OCI-LY7 (cell line): ENCODE results near the gene RNF157. TPM values are rescaled to one million over a fixed set of nuclear protein-coding genes. Genes with fewer than 3 reads are reported as not detected.

ENCODE experiments used
- BruUV-seq: library from RNA; stranded (reverse); fragments of 400-500 nt; replicated peaks from 2 replicates; lab custom pipeline; 2021; lab: Mats Ljungman, UMichigan
- CTCF ChIA-PET: fragments of 300-600 bp; sonication (Branson Sonifier 250); formaldehyde crosslinking; loops from one replicate; lab custom pipeline; 2022; ENCODE audit warnings: antibody characterized with exemption; ENCODE audit not compliant: unreplicated experiment; lab: Charles Lee
- POLR2A ChIA-PET: fragments of 300-600 bp; sonication (Branson Sonifier 250); formaldehyde crosslinking; loops from one replicate; lab custom pipeline; 2022; ENCODE audit warnings: antibody characterized with exemption; lab: Charles Lee
- DNase-seq: peaks from one replicate; pipeline ENCODE4 v3.0.0-alpha.2; 2015; ENCODE audit warnings: low spot score
- H2AFZ ChIP-seq: fragments of 200-600 bp; sonication (generic), shearing (Covaris generic); 2 replicates; pipeline ENCODE4 v1.6.1; 2014; ENCODE audit warnings: mild to moderate bottlenecking, antibody characterized with exemption, low read length, moderate library complexity
- H3K27ac ChIP-seq: fragments of 200-600 bp; sonication (generic); 2 replicates; pipeline ENCODE4 v1.5.1; 2014; ENCODE audit warnings: mixed run types, low read depth, mild to moderate bottlenecking, moderate library complexity, low read length, inconsistent platforms; ENCODE audit not compliant: poor library complexity, severe bottlenecking
- H3K36me3 ChIP-seq: fragments of 200-600 bp; sonication (generic); 2 replicates; pipeline ENCODE4 v1.6.1; 2014; ENCODE audit warnings: mild to moderate bottlenecking, antibody characterized with exemption, low read length, moderate library complexity, mixed read lengths; ENCODE audit not compliant: insufficient read depth
- H3K4me1 ChIP-seq: fragments of 200-600 bp; sonication (generic); 2 replicates; pipeline ENCODE4 v1.5.1; 2014; ENCODE audit warnings: mild to moderate bottlenecking, low read length; ENCODE audit not compliant: insufficient read depth, poor library complexity, severe bottlenecking
- H3K4me2 ChIP-seq: fragments of 200-600 bp; sonication (generic); 2 replicates; pipeline ENCODE4 v1.6.1; 2014; ENCODE audit warnings: mild to moderate bottlenecking, low read length
- H3K4me3 ChIP-seq: fragments of 200-600 bp; sonication (generic); 2 replicates; pipeline ENCODE4 v1.5.1; 2014; ENCODE audit warnings: mild to moderate bottlenecking, low read depth, low read length; ENCODE audit not compliant: poor library complexity, severe bottlenecking
- H3K79me2 ChIP-seq: fragments of 200-600 bp; sonication (generic); 2 replicates; pipeline ENCODE4 v1.6.1; 2016; ENCODE audit warnings: low read depth, mild to moderate bottlenecking, low read length, moderate library complexity, mixed read lengths; ENCODE audit not compliant: insufficient read depth
- H3K9me2 ChIP-seq: fragments of 200-600 bp; sonication (generic); 2 replicates; pipeline ENCODE4 v1.6.1; 2016; ENCODE audit warnings: mild to moderate bottlenecking, low read length, mixed read lengths; ENCODE audit not compliant: insufficient read depth
- H3K9me3 ChIP-seq: fragments of 200-600 bp; sonication (generic); 2 replicates; pipeline ENCODE4 v1.6.1; 2014; ENCODE audit warnings: mild to moderate bottlenecking, mixed run types, low read length, mixed read lengths
- H4K20me1 ChIP-seq: fragments of 200-600 bp; sonication (generic); 2 replicates; pipeline ENCODE4 v1.6.1; 2014; ENCODE audit warnings: mild to moderate bottlenecking, antibody characterized with exemption, low read length, moderate library complexity, mixed read lengths; ENCODE audit not compliant: insufficient read depth
- CTCF ChIP-seq: fragments of 200-600 bp; sonication (generic); conservative IDR thresholded peaks from 2 replicates; pipeline ENCODE4 v1.5.1; 2014; ENCODE audit warnings: mild to moderate bottlenecking, antibody characterized with exemption, low read length, moderate library complexity, mixed read lengths
- EZH2phosphoT487 ChIP-seq: fragments of 200-600 bp; sonication (generic); IDR thresholded peaks from 2 replicates; pipeline ENCODE4 v1.6.1; 2018; ENCODE audit warnings: low read depth, borderline replicate concordance, mild to moderate bottlenecking, mixed run types, antibody characterized with exemption, low read length, moderate library complexity, mixed read lengths
- intact Hi-C: fragments of 100-400 bp; cut with micrococcal nuclease; formaldehyde crosslinking; loops from one replicate; pipeline ENCODE4 v1.10.0; 2022; ENCODE audit not compliant: unreplicated experiment
- total RNA-seq, 2 experiments: library from RNA; depleted of rRNA in 1 of 2; stranded (reverse); fragments of >200 nt in 1 of 2; shearing (Covaris generic) in 1 of 2; gene quantifications; 2 replicates each; pipeline ENCODE4 v1.2.3, GENCODE V29; 2014 to 2022

Gene RNF157
- total RNA-seq, 2 experiments from 2014 or later = 0.28 to 1.3 TPM

GRCh38 chr17:76155988-76156661 lies 84.2 kb downstream of the RNF157 start:
- POLR2A ChIA-PET = interaction anchor here (0.5 to 1.3 kb wide), 6 partner anchors 14 to 624 kb away, joined by 3 to 5 read pairs (median 3); no protein-coding TSS in a partner anchor
- no TSS peak for BruUV-seq
- DNase-seq = no peak
- intact Hi-C loops = no loop called here
- no peak overlapping the region for H2AFZ ChIP-seq
- CTCF ChIA-PET = interaction anchor here (0.6 kb wide), 1 partner anchor 10 kb away, joined by 3 read pairs; no protein-coding TSS in a partner anchor
- H3K9me2 ChIP-seq = no peaks in the 10 kb centered on the region
- H3K36me3 ChIP-seq = no peaks in the 10 kb centered on the region
- H3K9me3 ChIP-seq = no peaks in the 10 kb centered on the region
- H3K4me2 ChIP-seq = no peak overlapping the region
- no peaks in the 10 kb centered on the region for H4K20me1 ChIP-seq
- TF ChIP-seq CTCF = no peak
- H3K27ac ChIP-seq = no peak overlapping the region
- no peak overlapping the region for H3K4me3 ChIP-seq
- H3K79me2 ChIP-seq = no peaks in the 10 kb centered on the region
- H3K4me1 ChIP-seq = peaks cover 10% of the 10 kb centered on the region

- no peaks in the 10 kb centered on the region for H3K9me3 ChIP-seq
- TF ChIP-seq EZH2phosphoT487 (no peak), CTCF (no peak)
- intact Hi-C loops = no loop called here
- no peak overlapping the region for H3K27ac ChIP-seq
- no peaks in the 10 kb centered on the region for H3K36me3 ChIP-seq
- no peak for DNase-seq
- H3K4me2 ChIP-seq = no peak overlapping the region
- no peak overlapping the region for H3K4me3 ChIP-seq
- H4K20me1 ChIP-seq = no peaks in the 10 kb centered on the region
- H3K4me1 ChIP-seq = peaks cover 16% of the 10 kb centered on the region
- no peaks in the 10 kb centered on the region for H3K79me2 ChIP-seq
- H3K9me2 ChIP-seq = no peaks in the 10 kb centered on the region
- no peak overlapping the region for H2AFZ ChIP-seq
- BruUV-seq = no TSS peak
- ChIA-PET CTCF (interaction anchor here (0.7 kb wide), 1 partner anchor 28 kb away, joined by 3 read pairs; no protein-coding TSS in a partner anchor), POLR2A (interaction anchor here (0.6 to 1.3 kb wide), 3 partner anchors 15 to 625 kb away, joined by 3 to 4 read pairs (median 3); no protein-coding TSS in a partner anchor)
Measured at GRCh38 chr17:76154936-76155845, 85.1 kb downstream of the RNF157 start.
